Measurements from ENCODE around the gene BBS10.
"Not testable (repeated sequence)": the region's sequence is repeated elsewhere in the genome, so short reads cannot be mapped to it uniquely, and the experiment has no call there.

Gene BBS10

GRCh38 chr12:76329159-76329558 lies 19.1 kb downstream of the BBS10 start:
- DNase-seq, result no peak

- DNase-seq, result not testable (repeated sequence)
These were observed 28.5 kb downstream of the BBS10 start for GRCh38 chr12:76319595-76320319.

GRCh38 chr12:76318773-76319594 lies 29.2 kb downstream of the BBS10 start:
- no peak for DNase-seq

- no peak for DNase-seq
These were observed 30.2 kb downstream of the BBS10 start for GRCh38 chr12:76317976-76318375.

GRCh38 chr12:76316468-76316867 lies 31.7 kb downstream of the BBS10 start:
- DNase-seq, result no peak

- DNase-seq, result no peak
These were observed 34.9 kb downstream of the BBS10 start for GRCh38 chr12:76313299-76313698.

GRCh38 chr12:76312315-76312714 lies 35.9 kb downstream of the BBS10 start:
- DNase-seq, result no peak

- DNase-seq, result no peak
These were observed 36.4 kb downstream of the BBS10 start for GRCh38 chr12:76311796-76312195.

GRCh38 chr12:76310110-76310509 lies 38.1 kb downstream of the BBS10 start:
- DNase-seq, result no peak

- no peak for DNase-seq
These were observed 39.3 kb downstream of the BBS10 start for GRCh38 chr12:76308866-76309265.

- no peak for DNase-seq
These were observed 41.1 kb downstream of the BBS10 start for GRCh38 chr12:76307083-76307482.

- DNase-seq, result no peak
These were observed 44.2 kb downstream of the BBS10 start for GRCh38 chr12:76303989-76304460.

GRCh38 chr12:76303365-76303764 lies 44.9 kb downstream of the BBS10 start:
- DNase-seq, result no peak

GRCh38 chr12:76300297-76300665 lies 47.9 kb downstream of the BBS10 start:
- no peak for DNase-seq

- DNase-seq, result no peak
These were observed 48.5 kb downstream of the BBS10 start for GRCh38 chr12:76299536-76300296.
